DMS79 treated with DMSO at 0.1 percent for 48 hours (cell line): ENCODE measurements around the gene CCPG1.

Experiments used
- DNase-seq: peaks from one replicate; lab custom pipeline; 2025; lab: John Stamatoyannopoulos, UW

CCPG1 gene

GRCh38 chr15:55318588-55319494 lies 89.3 kb downstream of the CCPG1 start, which contains the start of the genes PIGB and PIGBOS1:
Gene PIGB, plus strand, starts transcription at chr15:55319222. Its CDS starts 29 bp downstream, at chr15:55319251.
Gene PIGBOS1, minus strand, starts transcription at chr15:55319123. Its CDS starts 1,331 bp downstream, at chr15:55317792.
- DNase-seq, result peak; percentile 63
